GM12878 (cell line): ENCODE data around the gene SDHC.
"Not testable (repeated sequence)": the region's sequence is repeated elsewhere in the genome, so short reads cannot be mapped to it uniquely, and the experiment has no call there.

Source experiments
- BMI1 ChIP-seq: fragments of 450-650 bp; IDR thresholded peaks from 2 replicates; pipeline ENCODE4 v1.6.1; 2016; ENCODE audit warnings: mild to moderate bottlenecking, moderate library complexity, borderline replicate concordance
- CEBPB ChIP-seq, 2 experiments: fragments of 150-350 bp in 1 of 2; IDR thresholded peaks; 2 replicates each; pipeline ENCODE4 v1.6.1; 2012 to 2014; ENCODE audit warnings: low read depth in 2 of 2, low read length in 2 of 2, borderline replicate concordance in 1 of 2, inconsistent platforms in 1 of 2
- EGR1 ChIP-seq, 2 experiments: IDR thresholded peaks; 1 replicate in 1 of 2; 2 replicates in 1 of 2; pipeline ENCODE4 v1.6.1; 2011 to 2012; ENCODE audit warnings: low read depth in 2 of 2, low read length in 2 of 2, borderline replicate concordance in 1 of 2, mild to moderate bottlenecking in 1 of 2, moderate library complexity in 1 of 2
- EZH2 ChIP-seq: IDR thresholded peaks from 2 replicates; pipeline ENCODE4 v1.6.1; 2012; ENCODE audit warnings: low read depth, mild to moderate bottlenecking, control low read depth, inconsistent platforms, low read length, borderline replicate concordance; ENCODE audit not compliant: control insufficient read depth
- MTA3 ChIP-seq: IDR thresholded peaks from 2 replicates; pipeline ENCODE4 v1.6.1; 2012; ENCODE audit warnings: low read length, inconsistent platforms, borderline replicate concordance
- POLR2A ChIP-seq: IDR thresholded peaks from 2 replicates; pipeline ENCODE4 v1.6.1; 2011; ENCODE audit warnings: low read depth, mild to moderate bottlenecking, low read length
- SP1 ChIP-seq: IDR thresholded peaks from one replicate; pipeline ENCODE4 v1.6.1; 2011; ENCODE audit warnings: low read depth, low read length
- ZNF274 ChIP-seq: IDR thresholded peaks from one replicate; pipeline ENCODE4 v1.8.0; 2011; ENCODE audit not compliant: insufficient read length, insufficient read depth
- TF ChIP-seq, protein P1 (sequence below), 3 experiments: IDR thresholded peaks in 2 of 3; conservative IDR thresholded peaks in 1 of 3; 2 replicates each; pipeline ENCODE4 v1.5.1; 2011; ENCODE audit warnings: low read depth in 3 of 3, low read length in 3 of 3, mild to moderate bottlenecking in 3 of 3, control low read depth in 2 of 3, moderate library complexity in 2 of 3, inconsistent platforms in 1 of 3, mixed read lengths in 1 of 3; ENCODE audit not compliant: control insufficient read depth in 2 of 3, insufficient read depth in 1 of 3; ENCODE audit errors: extremely low read depth in 1 of 3
- TF ChIP-seq, protein P2 (sequence below): IDR thresholded peaks from 2 replicates; pipeline ENCODE4 v1.6.1; 2011; ENCODE audit warnings: low read depth, low read length, improper control_type of control experiment, borderline replicate concordance

DNA sequence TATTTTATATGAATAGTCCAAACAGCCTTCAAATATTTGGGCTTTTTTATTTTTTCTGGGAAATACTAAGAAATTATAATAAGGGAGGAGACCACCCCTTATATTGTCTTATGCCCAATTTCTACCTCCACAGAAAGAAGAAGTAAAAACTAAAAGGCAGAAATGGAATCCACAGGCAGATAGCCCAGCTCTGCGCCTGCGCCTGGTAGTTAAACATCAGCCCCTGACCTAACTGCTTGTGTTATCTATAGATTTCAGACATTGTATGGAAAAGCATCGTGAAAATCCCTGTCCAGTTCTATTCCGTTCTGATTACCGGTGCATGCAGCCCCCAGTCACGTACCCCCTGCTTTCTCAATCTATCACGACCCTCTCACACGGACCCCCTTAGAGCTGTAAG lies 82.9 kb downstream of the SDHC start:
- not testable (repeated sequence) for TF ChIP-seq SP1; EGR1 (IDR thresholded peaks at IDR 0.05; ENCODE audit: borderline replicate concordance in 1 of 2, low read depth in 2 of 2, low read length in 2 of 2); POLR2A; ZNF274; BMI1; CEBPB (IDR thresholded peaks at IDR 0.05; ENCODE audit: borderline replicate concordance in 1 of 2, low read depth in 2 of 2, low read length in 2 of 2); MTA3; EZH2
- TF ChIP-seq, protein P1, sequence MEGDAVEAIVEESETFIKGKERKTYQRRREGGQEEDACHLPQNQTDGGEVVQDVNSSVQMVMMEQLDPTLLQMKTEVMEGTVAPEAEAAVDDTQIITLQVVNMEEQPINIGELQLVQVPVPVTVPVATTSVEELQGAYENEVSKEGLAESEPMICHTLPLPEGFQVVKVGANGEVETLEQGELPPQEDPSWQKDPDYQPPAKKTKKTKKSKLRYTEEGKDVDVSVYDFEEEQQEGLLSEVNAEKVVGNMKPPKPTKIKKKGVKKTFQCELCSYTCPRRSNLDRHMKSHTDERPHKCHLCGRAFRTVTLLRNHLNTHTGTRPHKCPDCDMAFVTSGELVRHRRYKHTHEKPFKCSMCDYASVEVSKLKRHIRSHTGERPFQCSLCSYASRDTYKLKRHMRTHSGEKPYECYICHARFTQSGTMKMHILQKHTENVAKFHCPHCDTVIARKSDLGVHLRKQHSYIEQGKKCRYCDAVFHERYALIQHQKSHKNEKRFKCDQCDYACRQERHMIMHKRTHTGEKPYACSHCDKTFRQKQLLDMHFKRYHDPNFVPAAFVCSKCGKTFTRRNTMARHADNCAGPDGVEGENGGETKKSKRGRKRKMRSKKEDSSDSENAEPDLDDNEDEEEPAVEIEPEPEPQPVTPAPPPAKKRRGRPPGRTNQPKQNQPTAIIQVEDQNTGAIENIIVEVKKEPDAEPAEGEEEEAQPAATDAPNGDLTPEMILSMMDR (IDR thresholded peaks at IDR 0.05 in 2 of 3, conservative IDR thresholded peaks at IDR 0.05 in 1 of 3; ENCODE audit: control insufficient read depth in 2 of 3, extremely low read depth in 1 of 3, insufficient read depth in 1 of 3, low read depth in 3 of 3, low read length in 3 of 3): not testable (repeated sequence)
- TF ChIP-seq, protein P2, sequence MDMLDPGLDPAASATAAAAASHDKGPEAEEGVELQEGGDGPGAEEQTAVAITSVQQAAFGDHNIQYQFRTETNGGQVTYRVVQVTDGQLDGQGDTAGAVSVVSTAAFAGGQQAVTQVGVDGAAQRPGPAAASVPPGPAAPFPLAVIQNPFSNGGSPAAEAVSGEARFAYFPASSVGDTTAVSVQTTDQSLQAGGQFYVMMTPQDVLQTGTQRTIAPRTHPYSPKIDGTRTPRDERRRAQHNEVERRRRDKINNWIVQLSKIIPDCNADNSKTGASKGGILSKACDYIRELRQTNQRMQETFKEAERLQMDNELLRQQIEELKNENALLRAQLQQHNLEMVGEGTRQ: not testable (repeated sequence)
